GM12864 (cell line): ENCODE measurements around the gene HEATR5B.

ENCODE experiments used
- DNase-seq: peaks from one replicate; pipeline ENCODE4 v3.0.0-alpha.2; 2011; ENCODE audit warnings: low read depth
- H3K4me3 ChIP-seq: 2 replicates; pipeline ENCODE4 v1.5.1; 2011; ENCODE audit warnings: mild to moderate bottlenecking, low read depth, low read length, control low read depth
- CTCF ChIP-seq: IDR thresholded peaks from 2 replicates; pipeline ENCODE4 v1.5.1; 2011; ENCODE audit warnings: low read depth, mild to moderate bottlenecking, moderate library complexity, low read length, control low read depth, inconsistent platforms; ENCODE audit errors: missing control alignments

HEATR5B gene

GRCh38 chr2:37080266-37080665 lies 3.9 kb downstream of the HEATR5B start:
- no peak for DNase-seq
- no peak overlapping the region for H3K4me3 ChIP-seq
- no peak for TF ChIP-seq CTCF

GRCh38 chr2:37070931-37071330 lies 13.2 kb downstream of the HEATR5B start:
- no peak for DNase-seq
- H3K4me3 ChIP-seq, result no peak overlapping the region
- no peak for TF ChIP-seq CTCF

GRCh38 chr2:37068686-37069085 lies 15.5 kb downstream of the HEATR5B start:
- no peak for DNase-seq
- H3K4me3 ChIP-seq, result no peak overlapping the region
- TF ChIP-seq CTCF, result no peak

- no peak overlapping the region for H3K4me3 ChIP-seq
- no peak for TF ChIP-seq CTCF
- no peak for DNase-seq
These were observed 22.4 kb downstream of the HEATR5B start for GRCh38 chr2:37061776-37062175.

GRCh38 chr2:37061013-37061711 lies 23.0 kb downstream of the HEATR5B start:
- TF ChIP-seq CTCF, result no peak
- no peak for DNase-seq
- no peak overlapping the region for H3K4me3 ChIP-seq

GRCh38 chr2:37060446-37060845 lies 23.7 kb downstream of the HEATR5B start:
- no peak for DNase-seq
- TF ChIP-seq CTCF, result no peak
- H3K4me3 ChIP-seq, result no peak overlapping the region

GRCh38 chr2:37059841-37060240 lies 24.3 kb downstream of the HEATR5B start:
- no peak overlapping the region for H3K4me3 ChIP-seq
- DNase-seq, result no peak
- TF ChIP-seq CTCF, result no peak
